Stomach (tissue), 4 donors: ENCODE measurements around the gene MDM4.

ENCODE experiments used
- CTCF ChIP-seq, 7 experiments: fragments of 450-650 bp in 4 of 7; fragments of 200-600 bp in 3 of 7; sonication (generic) in 3 of 7; IDR thresholded peaks; one replicate each; pipeline ENCODE4 v1.5.1; 2016 to 2019; ENCODE audit warnings: antibody characterized with exemption in 7 of 7, control low read depth in 2 of 7, mild to moderate bottlenecking in 1 of 7
- POLR2A ChIP-seq, 4 donors: fragments of 450-650 bp; IDR thresholded peaks; one replicate each; pipeline ENCODE4 v1.6.1; 2016; ENCODE audit warnings: antibody characterized with exemption in 4 of 4, control low read depth in 2 of 4, mild to moderate bottlenecking in 1 of 4, moderate library complexity in 1 of 4
- POLR2AphosphoS5 ChIP-seq, 3 donors: sonication (generic); formaldehyde crosslinking; IDR thresholded peaks; one replicate each; pipeline ENCODE4 v1.6.1; 2016; ENCODE audit warnings: antibody characterized with exemption in 3 of 3

GRCh38 chr1:204568576-204569315, 52.5 kb downstream of the MDM4 start:
- TF ChIP-seq POLR2A (IDR thresholded peaks at IDR 0.05) (no peak), CTCF (IDR thresholded peaks at IDR 0.05) (no peak), POLR2AphosphoS5 (IDR thresholded peaks at IDR 0.05) (no peak)
